ENCODE measurements around the gene PICK1.

The PICK1 gene

GRCh38 chr22:38072322-38073149, 15.3 kb downstream of the PICK1 start:
- no peak overlapping the region for H3K4me3 ChIP-seq (ENCODE audit: low read depth, low read length)
- no peak for DNase-seq (ENCODE audit: low read depth)
- no peak for TF ChIP-seq CTCF (IDR thresholded peaks at IDR 0.05; ENCODE audit: control insufficient read depth, extremely low read depth, insufficient read depth)

- no peak overlapping the region for H3K4me3 ChIP-seq (ENCODE audit: low read depth, low read length)
- TF ChIP-seq CTCF (IDR thresholded peaks at IDR 0.05; ENCODE audit: control insufficient read depth, extremely low read depth, insufficient read depth) = no peak
- no peak for DNase-seq (ENCODE audit: low read depth)
Observed at GRCh38 chr22:38073150-38074130, 16.2 kb downstream of the PICK1 start.

- no peak for TF ChIP-seq CTCF (IDR thresholded peaks at IDR 0.05; ENCODE audit: control insufficient read depth, extremely low read depth, insufficient read depth)
- DNase-seq (ENCODE audit: low read depth) = no peak
- no peak overlapping the region for H3K4me3 ChIP-seq (ENCODE audit: low read depth, low read length)
Observed at GRCh38 chr22:38074181-38075104, 17.2 kb downstream of the PICK1 start.

GRCh38 chr22:38075105-38075825, 18.1 kb downstream of the PICK1 start:
- DNase-seq (ENCODE audit: low read depth) = no peak
- H3K4me3 ChIP-seq (ENCODE audit: low read depth, low read length) = no peak overlapping the region
- no peak for TF ChIP-seq CTCF (IDR thresholded peaks at IDR 0.05; ENCODE audit: control insufficient read depth, extremely low read depth, insufficient read depth)

- no peak overlapping the region for H3K4me3 ChIP-seq (ENCODE audit: low read depth, low read length)
- no peak for TF ChIP-seq CTCF (IDR thresholded peaks at IDR 0.05; ENCODE audit: control insufficient read depth, extremely low read depth, insufficient read depth)
- DNase-seq (ENCODE audit: low read depth) = no peak
Observed at GRCh38 chr22:38075961-38076360, 18.8 kb downstream of the PICK1 start.

- no peak for DNase-seq (ENCODE audit: low read depth)
- no peak overlapping the region for H3K4me3 ChIP-seq (ENCODE audit: low read depth, low read length)
- TF ChIP-seq CTCF (IDR thresholded peaks at IDR 0.05; ENCODE audit: control insufficient read depth, extremely low read depth, insufficient read depth) = no peak
Observed at GRCh38 chr22:38077096-38077495, 19.9 kb downstream of the PICK1 start.

All from LNCaP clone FGC (cell line).